ENCODE results near the gene GGN. TPM values are rescaled to one million over a fixed set of nuclear protein-coding genes. Genes with fewer than 3 reads are reported as not detected.

Gene GGN
- total and polyA plus RNA-seq, 9 of the 15 experiments (the other 6 are each of a cell fraction or from before 2014, with no cell fraction given), result 0.15 to 0.33 TPM; not detected in 7

DNA sequence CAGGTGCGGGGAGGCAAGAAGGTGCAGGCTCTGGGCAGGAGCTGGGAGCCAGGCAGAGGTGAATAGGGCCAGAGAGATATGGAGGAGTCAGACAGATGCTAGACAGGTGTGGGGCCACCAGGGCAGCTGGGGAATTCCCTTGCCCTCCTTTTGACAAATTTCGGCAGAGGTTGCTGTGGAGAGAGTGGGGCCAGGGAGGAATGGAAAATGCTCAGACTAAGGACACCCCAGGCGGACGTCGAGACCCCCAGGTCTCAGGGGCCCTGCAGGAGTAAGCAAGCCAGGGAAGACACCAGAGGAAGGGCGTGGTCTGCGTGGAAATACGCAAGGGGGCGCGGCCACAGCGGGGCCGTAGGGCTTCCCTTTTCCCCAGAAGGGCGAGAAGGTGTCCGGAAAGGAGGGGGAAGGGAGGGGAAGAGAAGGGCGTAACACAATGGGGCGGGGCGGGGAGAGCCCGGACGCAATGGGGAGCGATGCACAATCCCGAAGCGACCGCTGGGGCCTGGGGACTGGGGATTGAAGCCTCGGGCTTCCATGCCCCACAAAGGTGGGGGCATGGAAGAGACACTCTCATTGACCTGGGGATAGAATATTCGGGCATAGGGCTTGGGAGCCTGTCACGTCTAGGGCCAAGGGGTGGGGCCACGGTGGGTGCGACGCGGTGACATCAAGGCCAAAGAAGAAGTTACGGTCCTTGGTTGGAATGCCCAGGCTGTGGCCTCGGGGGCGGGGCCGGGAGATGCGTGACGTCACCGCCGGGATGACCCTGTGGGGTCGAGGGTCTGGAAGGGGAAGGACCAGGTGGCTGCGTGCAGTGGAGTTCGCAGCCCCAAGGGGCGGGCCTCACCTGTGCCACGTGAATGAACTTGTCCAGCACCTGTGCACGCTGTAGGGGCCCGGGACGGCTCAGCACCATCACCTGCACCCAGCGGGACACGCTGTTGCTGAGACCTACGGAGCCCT is 30.0 kb upstream of the GGN start (continued):
- TF ChIP-seq, protein P1, sequence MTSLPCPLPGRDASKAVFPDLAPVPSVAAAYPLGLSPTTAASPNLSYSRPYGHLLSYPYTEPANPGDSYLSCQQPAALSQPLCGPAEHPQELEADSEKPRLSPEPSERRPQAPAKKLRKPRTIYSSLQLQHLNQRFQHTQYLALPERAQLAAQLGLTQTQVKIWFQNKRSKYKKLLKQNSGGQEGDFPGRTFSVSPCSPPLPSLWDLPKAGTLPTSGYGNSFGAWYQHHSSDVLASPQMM (CRISPR knock-in tag; IDR thresholded peaks at IDR 0.05), result no peak
- TF ChIP-seq ZFP1 (CRISPR knock-in tag; IDR thresholded peaks at IDR 0.05) (no peak), HDGF (IDR thresholded peaks at IDR 0.05) (peak; percentile 78; the same call in 1 of the 2 replicates), CBX2 (IDR thresholded peaks at IDR 0.05; ENCODE audit: insufficient read depth, low read length, poor library complexity, severe bottlenecking) (no peak), MED1 (CRISPR knock-in tag; IDR thresholded peaks at IDR 0.05; ENCODE audit: borderline replicate concordance) (no peak), DMBX1 (CRISPR knock-in tag; IDR thresholded peaks at IDR 0.05; ENCODE audit: borderline replicate concordance) (no peak), ARID3B (CRISPR knock-in tag; IDR thresholded peaks at IDR 0.05; ENCODE audit: borderline replicate concordance) (no peak), HMGN3 (IDR thresholded peaks at IDR 0.05; ENCODE audit: borderline replicate concordance, extremely low read depth, insufficient read length, low read depth, low read length) (no peak), POLR2AphosphoS5 (IDR thresholded peaks at IDR 0.05; ENCODE audit: control insufficient read depth, insufficient read depth, low read depth, low read length) (no peak), ZNF644 (tag; IDR thresholded peaks at IDR 0.05; ENCODE audit: low read depth) (no peak), BHLHE40 (IDR thresholded peaks at IDR 0.05; ENCODE audit: low read length) (no peak), ZNF79 (CRISPR knock-in tag; IDR thresholded peaks at IDR 0.05; ENCODE audit: low read depth) (no peak), ZNF134 (CRISPR knock-in tag; conservative IDR thresholded peaks at IDR 0.05) (no peak), ZNF274 (IDR thresholded peaks at IDR 0.05; ENCODE audit: borderline replicate concordance, low read depth, low read length) (no peak), RBFOX2 (IDR thresholded peaks at IDR 0.05; ENCODE audit: low read depth, low read length) (no peak), TEAD4 (IDR thresholded peaks at IDR 0.05; ENCODE audit: low read length) (0 out of 2 replicates have a peak, but pooled peaks have one; percentile 6), TEAD4 (CRISPR knock-in tag; IDR thresholded peaks at IDR 0.05; ENCODE audit: borderline replicate concordance) (no peak), EP400 (IDR thresholded peaks at IDR 0.05) (peak; percentile 63), XRCC5 (IDR thresholded peaks at IDR 0.05; ENCODE audit: low read depth, low read length) (no peak)
- TF ChIP-seq, protein P2, sequence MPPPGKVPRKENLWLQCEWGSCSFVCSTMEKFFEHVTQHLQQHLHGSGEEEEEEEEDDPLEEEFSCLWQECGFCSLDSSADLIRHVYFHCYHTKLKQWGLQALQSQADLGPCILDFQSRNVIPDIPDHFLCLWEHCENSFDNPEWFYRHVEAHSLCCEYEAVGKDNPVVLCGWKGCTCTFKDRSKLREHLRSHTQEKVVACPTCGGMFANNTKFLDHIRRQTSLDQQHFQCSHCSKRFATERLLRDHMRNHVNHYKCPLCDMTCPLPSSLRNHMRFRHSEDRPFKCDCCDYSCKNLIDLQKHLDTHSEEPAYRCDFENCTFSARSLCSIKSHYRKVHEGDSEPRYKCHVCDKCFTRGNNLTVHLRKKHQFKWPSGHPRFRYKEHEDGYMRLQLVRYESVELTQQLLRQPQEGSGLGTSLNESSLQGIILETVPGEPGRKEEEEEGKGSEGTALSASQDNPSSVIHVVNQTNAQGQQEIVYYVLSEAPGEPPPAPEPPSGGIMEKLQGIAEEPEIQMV (tag; conservative IDR thresholded peaks at IDR 0.05; ENCODE audit: low read depth), result peak; percentile 96
- TF ChIP-seq, protein P3, sequence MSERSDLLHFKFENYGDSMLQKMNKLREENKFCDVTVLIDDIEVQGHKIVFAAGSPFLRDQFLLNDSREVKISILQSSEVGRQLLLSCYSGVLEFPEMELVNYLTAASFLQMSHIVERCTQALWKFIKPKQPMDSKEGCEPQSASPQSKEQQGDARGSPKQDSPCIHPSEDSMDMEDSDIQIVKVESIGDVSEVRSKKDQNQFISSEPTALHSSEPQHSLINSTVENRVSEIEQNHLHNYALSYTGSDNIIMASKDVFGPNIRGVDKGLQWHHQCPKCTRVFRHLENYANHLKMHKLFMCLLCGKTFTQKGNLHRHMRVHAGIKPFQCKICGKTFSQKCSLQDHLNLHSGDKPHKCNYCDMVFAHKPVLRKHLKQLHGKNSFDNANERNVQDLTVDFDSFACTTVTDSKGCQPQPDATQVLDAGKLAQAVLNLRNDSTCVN (CRISPR knock-in tag; IDR thresholded peaks at IDR 0.05), result no peak

Measured in K562 (cell line).